COLO668 (cell line): ENCODE results near the gene RRH.
"Not testable (repeated sequence)": the region's sequence is repeated elsewhere in the genome, so short reads cannot be mapped to it uniquely, and the experiment has no call there.

ENCODE experiments used
- DNase-seq: peaks from one replicate; lab custom pipeline; 2025; ENCODE audit not compliant: unreplicated experiment; lab: John Stamatoyannopoulos, UW

The RRH gene

GRCh38 chr4:109846395-109847098 lies 18.8 kb downstream of the RRH start:
- DNase-seq = no peak

GRCh38 chr4:109847896-109848442 lies 20.2 kb downstream of the RRH start, which contains the start of gene LRIT3:
TSS of gene LRIT3 (plus strand) at chr4:109848107. CDS start at chr4:109848202, 95 bp downstream.
- DNase-seq = no peak

- no peak for DNase-seq
These were observed 20.7 kb downstream of the RRH start for GRCh38 chr4:109848501-109848900.

GRCh38 chr4:109850601-109851000 lies 22.8 kb downstream of the RRH start:
- no peak for DNase-seq

GRCh38 chr4:109859426-109860300 lies 31.9 kb downstream of the RRH start:
- not testable (repeated sequence) for DNase-seq

- DNase-seq = no peak
These were observed 33.5 kb downstream of the RRH start for GRCh38 chr4:109861271-109861670.

- no peak for DNase-seq
These were observed 34.2 kb downstream of the RRH start for GRCh38 chr4:109861916-109862511.

GRCh38 chr4:109864134-109864533 lies 36.4 kb downstream of the RRH start:
- DNase-seq = no peak

- DNase-seq = no peak
These were observed 42.3 kb downstream of the RRH start for GRCh38 chr4:109870061-109870460.

GRCh38 chr4:109872065-109872464 lies 44.3 kb downstream of the RRH start:
- DNase-seq = no peak

- DNase-seq = no peak
These were observed 45.3 kb downstream of the RRH start for GRCh38 chr4:109872950-109873656.

- no peak for DNase-seq
These were observed 46.2 kb downstream of the RRH start for GRCh38 chr4:109873791-109874514.

GRCh38 chr4:109875106-109875505 lies 47.3 kb downstream of the RRH start:
- no peak for DNase-seq

- not testable (repeated sequence) for DNase-seq
These were observed 47.8 kb downstream of the RRH start for GRCh38 chr4:109875553-109875952.

- DNase-seq = no peak
These were observed 49.0 kb downstream of the RRH start for GRCh38 chr4:109876634-109877265.

- no peak for DNase-seq
These were observed 49.6 kb downstream of the RRH start for GRCh38 chr4:109877400-109877799.

GRCh38 chr4:109878355-109878754 lies 50.6 kb downstream of the RRH start:
- no peak for DNase-seq

- no peak for DNase-seq
These were observed 51.3 kb downstream of the RRH start for GRCh38 chr4:109879081-109879480.

GRCh38 chr4:109879636-109880314 lies 52.0 kb downstream of the RRH start:
- no peak for DNase-seq
